Smooth muscle cell of the umbilical artery (primary cell): ENCODE data around the gene GLTPD2. TPM values are rescaled to one million over a fixed set of nuclear protein-coding genes. Genes with fewer than 3 reads are reported as not detected.

ENCODE experiments used
- total RNA-seq: library from RNA; depleted of rRNA; stranded (reverse); fragments of >200 nt; gene quantifications from 2 replicates; pipeline ENCODE4 v1.2.3, GENCODE V29; 2014

The GLTPD2 gene
- total RNA-seq, result not detected in 2 replicates

DNA sequence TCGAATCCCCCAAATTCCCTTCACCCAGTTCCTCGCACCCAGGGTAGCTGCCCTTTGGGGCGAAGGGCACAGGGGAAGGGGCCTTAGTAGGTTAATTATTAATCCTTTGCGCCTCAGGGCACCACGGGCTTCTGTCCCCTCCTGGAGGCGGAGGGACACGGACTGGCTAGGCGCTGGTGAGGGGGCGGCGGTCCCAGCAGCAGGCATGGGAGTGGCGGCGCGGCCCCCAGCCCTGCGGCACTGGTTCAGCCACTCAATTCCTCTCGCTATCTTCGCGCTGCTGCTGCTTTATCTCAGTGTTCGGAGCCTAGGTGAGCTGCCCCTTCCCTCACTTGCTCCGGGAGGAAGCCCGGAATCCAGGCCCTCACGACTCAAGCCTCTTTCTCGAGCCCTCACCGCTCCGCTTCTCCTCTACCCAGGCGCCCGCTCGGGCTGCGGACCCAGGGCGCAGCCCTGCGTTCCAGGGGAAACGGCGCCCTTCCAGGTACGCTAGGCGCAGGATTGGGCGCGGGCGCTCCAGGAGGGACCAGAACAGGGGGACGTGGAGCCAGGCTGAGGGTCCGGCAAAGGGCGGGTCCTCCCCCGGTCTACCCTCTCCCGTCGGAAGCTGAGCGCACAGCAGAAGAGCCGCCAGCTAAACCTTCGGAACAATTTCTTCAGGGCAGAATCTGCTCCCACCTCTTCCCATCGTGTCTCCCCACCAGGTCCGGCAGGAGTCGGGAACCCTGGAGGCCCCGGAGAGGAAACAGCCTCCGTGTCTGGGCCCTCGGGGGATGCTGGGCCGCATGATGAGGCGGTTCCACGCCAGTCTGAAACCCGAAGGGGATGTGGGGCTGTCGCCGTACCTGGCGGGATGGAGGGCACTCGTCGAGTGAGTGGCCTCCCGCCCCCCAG lies at the start of gene GLTPD2:
Gene GLTPD2 (plus strand): TSS at position 158 of the 894 bp plus-strand sequence. CDS start 48 bp downstream, at position 206.

DNA sequence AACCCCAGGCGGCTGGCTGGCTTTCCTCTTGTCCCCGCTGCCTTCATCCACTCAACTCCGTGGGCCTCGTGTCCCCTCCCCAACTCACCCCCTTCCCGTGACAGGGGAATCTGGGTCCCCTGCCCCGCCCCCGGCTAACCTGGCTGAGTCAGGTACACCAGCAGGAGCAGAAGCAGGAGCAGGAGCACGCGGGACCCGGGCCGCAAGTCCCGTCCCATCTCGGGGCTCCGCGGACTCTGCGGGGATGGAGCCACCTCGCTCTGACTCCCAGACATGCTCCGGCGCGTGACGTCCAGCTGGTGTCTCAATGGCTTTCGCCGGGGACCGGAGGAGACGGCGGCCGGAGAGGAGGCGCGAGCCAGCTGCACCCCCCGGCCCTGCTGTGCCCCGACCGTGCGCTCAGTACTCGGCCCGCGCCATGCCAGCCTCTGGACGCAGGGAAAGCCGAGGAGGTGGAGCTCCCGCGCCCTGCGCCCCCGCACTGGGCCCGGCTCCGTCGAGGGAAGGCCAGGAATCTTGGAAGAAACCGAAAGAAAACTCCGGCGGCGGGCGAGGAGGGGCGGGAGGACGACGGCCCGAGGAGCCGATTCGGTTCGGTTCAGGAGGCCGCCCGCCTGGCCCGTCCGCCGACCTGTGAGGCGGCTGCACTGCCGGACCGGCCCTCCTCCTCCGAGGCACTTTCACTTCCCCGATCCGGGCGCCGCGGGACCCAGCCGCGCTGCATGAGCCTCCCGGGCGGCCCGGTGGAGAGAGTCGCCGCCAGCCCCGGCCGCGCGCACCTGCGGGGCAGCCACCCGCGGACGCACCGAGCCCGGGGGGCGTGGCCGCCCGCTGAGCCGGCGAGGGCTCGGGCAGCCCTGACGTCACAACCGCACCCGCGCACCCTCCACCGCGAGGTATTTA lies 49.4 kb upstream of the GLTPD2 start, which contains the start of the genes CXCL16 and ZMYND15:
Gene CXCL16 (minus strand): TSS at position 807 of the 903 bp plus-strand sequence. CDS start 589 bp downstream, at position 218.
Gene ZMYND15 (plus strand): TSS at position 712 of the 903 bp plus-strand sequence. CDS start 716 bp downstream, outside the sequence.

GRCh38 chr17:4771519-4772234 lies 17.1 kb upstream of the GLTPD2 start, which contains the start of gene TM4SF5:
TSS of gene TM4SF5 (plus strand) at chr17:4771886. CDS start at chr17:4771923, 37 bp downstream.

DNA sequence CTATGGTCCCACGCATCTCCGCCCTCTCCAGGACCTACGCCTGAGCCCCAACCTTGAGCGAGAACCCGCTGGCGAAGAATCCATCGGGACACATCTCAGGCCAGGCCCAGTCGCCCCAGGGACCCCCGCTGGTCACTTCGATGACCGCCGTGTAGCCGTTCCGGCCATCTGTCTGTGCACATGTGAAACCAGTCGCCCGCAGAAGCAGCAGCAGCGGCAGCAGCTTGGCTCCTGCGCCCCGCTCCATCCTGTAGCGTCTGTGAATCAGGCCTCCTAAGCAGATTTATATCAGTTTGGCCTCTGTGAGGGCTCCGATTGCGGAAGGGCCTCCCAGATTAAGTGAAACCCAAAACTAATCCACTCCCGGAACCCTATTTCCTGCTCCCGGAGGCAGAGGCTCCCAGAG lies 2.7 kb upstream of the GLTPD2 start, which contains the start of gene VMO1:
Gene VMO1 (minus strand): TSS at position 259 of the 406 bp plus-strand sequence. CDS start 12 bp downstream, at position 247.

GRCh38 chr17:4802228-4802627 lies 13.5 kb downstream of the GLTPD2 start, which contains the start of gene C17orf114:
TSS of gene C17orf114 (minus strand) at chr17:4802328.

GRCh38 chr17:4806777-4807604 lies 18.2 kb downstream of the GLTPD2 start, which contains the start of gene PLD2:
TSS of gene PLD2 (plus strand) at chr17:4807152. CDS start at chr17:4807773, 621 bp downstream.

GRCh38 chr17:4833178-4833940 lies 44.6 kb downstream of the GLTPD2 start, which contains the start of gene MINK1:
TSS of gene MINK1 (plus strand) at chr17:4833340. CDS start at chr17:4833584, 244 bp downstream.

Other genes starting within 250 kb of the GLTPD2 start
- gene MYBBP1A, start 233.6 kb upstream of the GLTPD2 start, total RNA-seq, result 50.8 and 86.9 TPM in 2 replicates
- gene GGT6, start 228.4 kb upstream of the GLTPD2 start, total RNA-seq, result not detected in 2 replicates
- gene SMTNL2, start 204.4 kb upstream of the GLTPD2 start, total RNA-seq, result under 0.01 TPM in 1 of 2 replicates, not detected in the other
- not detected in 2 replicates for gene ALOX15, start 147.3 kb upstream of the GLTPD2 start, total RNA-seq
- gene PELP1, start 84.8 kb upstream of the GLTPD2 start, total RNA-seq, result 33.6 and 85.3 TPM in 2 replicates
- gene ARRB2, start 78.3 kb upstream of the GLTPD2 start, total RNA-seq, result 2.1 and 2.5 TPM in 2 replicates
- 8.3 and 13.4 TPM in 2 replicates for gene MED11, start 57.5 kb upstream of the GLTPD2 start, total RNA-seq
- not detected in 2 replicates for gene ZMYND15, start 49.1 kb upstream of the GLTPD2 start, total RNA-seq
- gene CXCL16, start 49.0 kb upstream of the GLTPD2 start, total RNA-seq, result 0.37 and 0.89 TPM in 2 replicates
- gene TM4SF5, start 17.1 kb upstream of the GLTPD2 start, total RNA-seq, result not detected in 2 replicates
- 1.5 TPM in 1 of 2 replicates, not detected in the other for gene VMO1, start 2.6 kb upstream of the GLTPD2 start, total RNA-seq
- 92.0 and 129 TPM in 2 replicates for gene PSMB6, start 7.2 kb downstream of the GLTPD2 start, total RNA-seq
- gene PLD2, start 18.2 kb downstream of the GLTPD2 start, total RNA-seq, result 10.1 and 20.7 TPM in 2 replicates
- 30.9 and 68.0 TPM in 2 replicates for gene MINK1, start 44.4 kb downstream of the GLTPD2 start, total RNA-seq
- 6.8 and 7.8 TPM in 2 replicates for gene C17orf107, start 110.6 kb downstream of the GLTPD2 start, total RNA-seq
- 0.23 and 0.30 TPM in 2 replicates for gene CHRNE, start 114.1 kb downstream of the GLTPD2 start, total RNA-seq
- gene GP1BA, start 143.3 kb downstream of the GLTPD2 start, total RNA-seq, result not detected in 2 replicates
- 54.8 and 63.0 TPM in 2 replicates for gene SLC25A11, start 151.1 kb downstream of the GLTPD2 start, total RNA-seq
- 16.9 and 20.9 TPM in 2 replicates for gene RNF167, start 151.3 kb downstream of the GLTPD2 start, total RNA-seq
- 673 and 683 TPM in 2 replicates for gene PFN1, start 159.6 kb downstream of the GLTPD2 start, total RNA-seq
- 4.9 and 5.0 TPM in 2 replicates for gene ENO3, start 162.2 kb downstream of the GLTPD2 start, total RNA-seq
- 45.8 and 52.9 TPM in 2 replicates for gene SPAG7, start 178.9 kb downstream of the GLTPD2 start, total RNA-seq
- 7.1 and 13.0 TPM in 2 replicates for gene CAMTA2, start 198.7 kb downstream of the GLTPD2 start, total RNA-seq
- gene INCA1, start 208.6 kb downstream of the GLTPD2 start, total RNA-seq, result 0.18 TPM in 1 of 2 replicates, not detected in the other
- gene KIF1C, start 209.0 kb downstream of the GLTPD2 start, total RNA-seq, result 43.9 and 82.4 TPM in 2 replicates
- under 0.01 TPM in 1 of 2 replicates, not detected in the other for gene SLC52A1, start 246.5 kb downstream of the GLTPD2 start, total RNA-seq